ENCODE results near the gene GNAI2. TPM values are rescaled to one million over a fixed set of nuclear protein-coding genes. Genes with fewer than 3 reads are reported as not detected.

Gene GNAI2
- total and polyA plus RNA-seq, 8 donors, result 61.1 to 211 (median 79.2) TPM

DNA sequence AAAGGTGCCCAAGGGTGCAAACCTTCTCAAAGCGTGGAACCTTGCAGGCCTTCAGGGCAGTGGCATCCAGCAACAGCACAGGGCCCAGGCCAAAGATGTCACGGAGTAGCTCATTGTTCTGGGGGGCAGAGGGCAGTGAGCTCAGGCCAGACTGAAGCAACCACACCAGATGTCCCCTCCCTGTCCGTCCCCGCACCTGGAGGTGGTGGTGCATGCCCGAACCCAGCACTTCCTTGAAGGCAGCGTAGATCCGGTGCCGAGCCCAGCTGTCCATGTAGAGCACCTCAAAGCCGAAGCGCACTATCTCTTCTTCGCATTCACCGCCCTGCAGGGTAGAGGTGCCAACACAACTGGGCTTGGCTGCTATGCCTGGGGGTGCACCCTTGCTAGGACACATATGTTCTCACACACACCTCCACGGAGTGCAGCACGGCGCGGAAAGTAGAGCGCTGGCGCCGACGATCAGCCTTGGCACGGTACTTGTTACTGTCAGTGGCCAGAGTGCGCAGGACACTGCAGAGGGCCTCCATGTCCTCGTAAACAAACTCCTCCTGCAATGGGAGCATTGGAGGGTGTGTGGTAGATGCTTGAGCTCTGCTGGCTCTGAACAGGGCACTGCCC is 52.5 kb downstream of the GNAI2 start:
- Histone ChIP-seq H3K27ac (no peak overlapping the region), H3K9me3 (no peaks in the 10 kb centered on the region), H3K27me3 (no peaks in the 10 kb centered on the region), H3K4me1 (peaks cover 30 to 43% (median 41%) of the 10 kb centered on the region in 4 donors), H3K36me3 (peaks cover 34 to 45% (median 44%) of the 10 kb centered on the region in 4 donors), H3K4me3 (no peak overlapping the region)
- intact Hi-C loops (cut with DNase I; ENCODE audit: low total_unique reads), result no loop called here
- WGBS, 5 donors, result 89 to 93% (median 91%) methylated on average over 21 to 23 of the region's 23 CpGs
- DNase-seq, result no peak
- TF ChIP-seq POLR2AphosphoS5 (IDR thresholded peaks at IDR 0.05), result no peak
- no peak for TF ChIP-seq POLR2A (IDR thresholded peaks at IDR 0.05)
- TF ChIP-seq EP300 (IDR thresholded peaks at IDR 0.05), result no peak
- TF ChIP-seq, protein P1, sequence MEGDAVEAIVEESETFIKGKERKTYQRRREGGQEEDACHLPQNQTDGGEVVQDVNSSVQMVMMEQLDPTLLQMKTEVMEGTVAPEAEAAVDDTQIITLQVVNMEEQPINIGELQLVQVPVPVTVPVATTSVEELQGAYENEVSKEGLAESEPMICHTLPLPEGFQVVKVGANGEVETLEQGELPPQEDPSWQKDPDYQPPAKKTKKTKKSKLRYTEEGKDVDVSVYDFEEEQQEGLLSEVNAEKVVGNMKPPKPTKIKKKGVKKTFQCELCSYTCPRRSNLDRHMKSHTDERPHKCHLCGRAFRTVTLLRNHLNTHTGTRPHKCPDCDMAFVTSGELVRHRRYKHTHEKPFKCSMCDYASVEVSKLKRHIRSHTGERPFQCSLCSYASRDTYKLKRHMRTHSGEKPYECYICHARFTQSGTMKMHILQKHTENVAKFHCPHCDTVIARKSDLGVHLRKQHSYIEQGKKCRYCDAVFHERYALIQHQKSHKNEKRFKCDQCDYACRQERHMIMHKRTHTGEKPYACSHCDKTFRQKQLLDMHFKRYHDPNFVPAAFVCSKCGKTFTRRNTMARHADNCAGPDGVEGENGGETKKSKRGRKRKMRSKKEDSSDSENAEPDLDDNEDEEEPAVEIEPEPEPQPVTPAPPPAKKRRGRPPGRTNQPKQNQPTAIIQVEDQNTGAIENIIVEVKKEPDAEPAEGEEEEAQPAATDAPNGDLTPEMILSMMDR (IDR thresholded peaks at IDR 0.05), result no peak

DNA sequence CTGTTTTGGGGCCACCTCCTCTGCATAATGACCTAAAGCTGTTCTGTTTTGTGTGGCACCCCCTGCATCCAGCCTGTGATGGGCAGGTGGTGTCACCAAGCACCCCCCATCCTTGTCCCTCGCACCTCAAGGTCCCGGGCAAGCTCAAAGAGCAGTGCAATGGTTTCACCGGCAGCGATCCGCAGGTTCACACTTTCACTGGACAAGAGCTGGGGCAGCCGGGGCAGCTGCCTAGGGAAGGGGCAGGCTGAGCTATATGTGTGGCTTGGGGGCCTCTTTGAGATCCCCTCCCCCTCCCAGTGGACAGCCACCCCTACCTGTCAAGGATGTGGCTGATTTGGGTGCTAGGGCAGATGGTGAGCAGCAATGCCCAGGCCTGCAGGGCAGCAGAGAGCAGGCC is 53.1 kb downstream of the GNAI2 start:
- WGBS, 5 donors, result 94 to 100% (median 97%) methylated on average over 6 of the region's 6 CpGs
- intact Hi-C loops (cut with DNase I; ENCODE audit: low total_unique reads), result no loop called here
- peaks cover 34 to 45% (median 44%) of the 10 kb centered on the region in 4 donors for H3K36me3 ChIP-seq
- peak overlapping the region in 2 of 5 donors; percentile 97 to 99 for H3K27ac ChIP-seq
- H3K4me1 ChIP-seq, result peaks cover 30 to 48% (median 43%) of the 10 kb centered on the region in 4 donors
- H3K9me3 ChIP-seq, result no peaks in the 10 kb centered on the region
- no peak for TF ChIP-seq EP300 (IDR thresholded peaks at IDR 0.05)
- TF ChIP-seq, protein P1 (IDR thresholded peaks at IDR 0.05), result no peak
- TF ChIP-seq POLR2AphosphoS5 (IDR thresholded peaks at IDR 0.05), result no peak
- TF ChIP-seq POLR2A (IDR thresholded peaks at IDR 0.05), result no peak
- no peaks in the 10 kb centered on the region for H3K27me3 ChIP-seq
- H3K4me3 ChIP-seq, result no peak overlapping the region
- DNase-seq, result no peak

DNA sequence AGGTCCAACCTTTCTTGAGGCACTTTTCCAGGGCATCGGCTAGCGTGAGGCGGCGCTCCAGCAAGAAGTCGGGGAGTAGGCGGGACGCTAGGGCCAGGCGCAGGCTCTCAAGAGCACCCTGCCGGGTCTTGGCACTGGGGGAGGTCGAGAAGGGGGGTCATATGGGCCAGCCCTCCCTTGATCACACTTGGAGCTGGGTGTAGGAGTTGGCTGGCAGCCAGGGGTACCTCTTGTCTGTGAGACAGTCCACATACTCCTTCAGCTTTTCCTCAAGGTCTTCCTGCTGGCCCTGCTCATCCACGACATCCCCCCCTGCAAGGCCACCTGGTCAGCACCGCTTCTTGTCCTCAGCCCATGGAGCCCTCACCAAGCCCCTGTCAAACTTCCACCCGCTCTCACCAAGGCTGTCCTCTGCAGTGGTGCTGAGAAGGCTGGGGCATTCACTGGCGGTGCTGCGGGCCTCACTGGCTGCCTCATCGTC is 54.2 kb downstream of the GNAI2 start:
- intact Hi-C loops (cut with DNase I; ENCODE audit: low total_unique reads), result no loop called here
- WGBS, 5 donors, result 44 to 77% (median 73%) methylated on average over 15 to 16 of the region's 16 CpGs
- peaks cover 30 to 48% (median 43%) of the 10 kb centered on the region in 4 donors for H3K4me1 ChIP-seq
- no peak for TF ChIP-seq POLR2A (IDR thresholded peaks at IDR 0.05)
- TF ChIP-seq, protein P1 (IDR thresholded peaks at IDR 0.05), result no peak
- no peak for TF ChIP-seq POLR2AphosphoS5 (IDR thresholded peaks at IDR 0.05)
- TF ChIP-seq EP300 (IDR thresholded peaks at IDR 0.05), result no peak
- H3K9me3 ChIP-seq, result no peaks in the 10 kb centered on the region
- peak overlapping the region; percentile 95 to 99 (median 97) for H3K27ac ChIP-seq
- H3K4me3 ChIP-seq, result peak overlapping the region in 2 of 4 donors; percentile 8 to 99
- H3K36me3 ChIP-seq, result peaks cover 34 to 45% (median 44%) of the 10 kb centered on the region in 4 donors
- peak; percentile 26 to 57 for DNase-seq
- no peaks in the 10 kb centered on the region for H3K27me3 ChIP-seq

DNA sequence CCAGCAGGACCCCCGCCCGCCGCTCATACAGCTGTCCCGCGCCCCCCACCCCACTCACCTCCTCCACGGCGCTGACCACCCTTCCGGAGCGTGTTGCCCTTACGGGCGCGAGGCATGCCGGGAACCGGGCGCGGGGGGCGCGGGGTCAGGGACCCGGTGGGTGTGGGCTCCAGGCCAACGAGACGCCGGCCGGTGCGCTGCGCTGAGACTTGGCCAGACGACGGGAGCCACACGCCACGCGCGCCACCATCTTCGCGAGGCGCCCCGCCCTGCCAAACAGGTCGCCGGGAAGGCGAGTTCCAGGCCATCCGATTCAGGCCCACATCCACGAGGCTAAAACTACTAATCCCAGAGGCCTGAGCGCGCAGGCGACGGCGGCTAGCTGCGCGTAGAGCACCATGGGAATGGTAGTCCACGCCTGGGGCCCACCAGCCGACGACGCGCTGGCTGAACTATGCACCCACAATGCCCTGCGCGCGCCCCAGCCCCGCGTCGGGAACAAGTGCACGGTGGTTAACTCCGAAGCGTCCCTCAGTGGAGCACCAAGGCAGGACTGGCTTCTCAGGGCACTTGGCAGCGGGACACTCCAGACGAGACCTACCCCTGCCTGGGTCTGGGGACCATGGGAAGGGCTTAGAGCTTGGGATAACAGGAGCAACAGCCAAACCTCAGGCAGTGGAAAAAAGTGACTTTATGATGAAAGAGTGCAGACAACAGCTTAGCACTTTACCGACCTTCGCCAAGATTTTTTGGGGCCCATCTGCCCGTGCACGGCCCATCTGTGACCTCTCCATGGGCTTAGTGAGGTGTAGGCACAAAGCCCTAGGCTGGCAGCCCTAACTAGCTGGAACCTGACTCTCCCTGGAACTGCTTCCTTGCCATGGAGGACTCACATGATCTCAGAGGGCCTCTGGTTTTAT is 56.4 kb downstream of the GNAI2 start, which contains the start of gene IFRD2:
Gene IFRD2, minus strand, starts transcription at position 271 of the 920 bp plus-strand sequence. Its CDS starts 155 bp downstream, at position 116.
- Histone ChIP-seq H3K4me1 (peaks cover 30 to 52% (median 47%) of the 10 kb centered on the region in 4 donors), H3K27me3 (no peaks in the 10 kb centered on the region), H3K9me3 (no peaks in the 10 kb centered on the region), H3K4me3 (peak within 1 kb of the TSS; percentile 86 to 99 (median 96)), H3K27ac (peak within 1 kb of the TSS; percentile 95 to 99 (median 97)), H3K36me3 (peaks cover 37 to 45% (median 39%) of the 10 kb centered on the region in 4 donors)
- 0 to 1% (median 1%) methylated on average over 28 to 67 of the region's 67 CpGs for WGBS, 5 donors
- DNase-seq, result peak; percentile 98 to 99
- TF ChIP-seq, protein P1 (IDR thresholded peaks at IDR 0.05), result no peak
- peak; percentile 85 to 98 (median 93) for TF ChIP-seq POLR2AphosphoS5 (IDR thresholded peaks at IDR 0.05)
- intact Hi-C loops (cut with DNase I; ENCODE audit: low total_unique reads), result no loop called here

All from stomach (tissue), 9 donors.